HG03469 (cell line): ENCODE measurements around the gene NAA10.

ENCODE experiments used
- ATAC-seq: cut with Tn5 transposase; IDR thresholded peaks from one replicate; pipeline ENCODE4 v1.9.1; 2021; ENCODE audit warnings: mild to moderate bottlenecking, moderate library complexity, moderate number of reproducible peaks; ENCODE audit not compliant: unreplicated experiment

The NAA10 gene

GRCh38 chrX:153967536-153968224 is 32.8 kb upstream of the NAA10 start:
- no peak for ATAC-seq

GRCh38 chrX:153966841-153967535 is 32.2 kb upstream of the NAA10 start:
- ATAC-seq: no peak

- no peak for ATAC-seq
These were observed 31.4 kb upstream of the NAA10 start for GRCh38 chrX:153966283-153966688.

- ATAC-seq: no peak
These were observed 30.6 kb upstream of the NAA10 start for GRCh38 chrX:153965406-153965805.

GRCh38 chrX:153964105-153964504 is 29.3 kb upstream of the NAA10 start:
- no peak for ATAC-seq

- ATAC-seq: no peak
These were observed 28.7 kb upstream of the NAA10 start for GRCh38 chrX:153963546-153963945.

- ATAC-seq: no peak
These were observed 26.5 kb upstream of the NAA10 start for GRCh38 chrX:153961292-153961691.

GRCh38 chrX:153960786-153961185 is 25.9 kb upstream of the NAA10 start:
- no peak for ATAC-seq

GRCh38 chrX:153960077-153960476 is 25.2 kb upstream of the NAA10 start:
- ATAC-seq: no peak

- ATAC-seq: no peak
These were observed 24.8 kb upstream of the NAA10 start for GRCh38 chrX:153959649-153960048.

- ATAC-seq: no peak
These were observed 23.8 kb upstream of the NAA10 start for GRCh38 chrX:153958605-153959004.

- no peak for ATAC-seq
These were observed 22.4 kb upstream of the NAA10 start for GRCh38 chrX:153957224-153957623.

GRCh38 chrX:153956044-153956907 is 21.4 kb upstream of the NAA10 start:
- no peak for ATAC-seq

GRCh38 chrX:153955228-153955732 is 20.4 kb upstream of the NAA10 start:
- no peak for ATAC-seq

- ATAC-seq: no peak
These were observed 19.9 kb upstream of the NAA10 start for GRCh38 chrX:153954558-153955227.

GRCh38 chrX:153953892-153954557 is 19.2 kb upstream of the NAA10 start:
- ATAC-seq: no peak

GRCh38 chrX:153953342-153953830 is 18.5 kb upstream of the NAA10 start:
- ATAC-seq: no peak

- no peak for ATAC-seq
These were observed 17.7 kb upstream of the NAA10 start for GRCh38 chrX:153952373-153953026.

GRCh38 chrX:153951683-153952372 is 17.0 kb upstream of the NAA10 start:
- ATAC-seq: no peak
